Sigmoid colon (tissue), 7 donors: ENCODE measurements around the gene NOL9. TPM values are rescaled to one million over a fixed set of nuclear protein-coding genes. Genes with fewer than 3 reads are reported as not detected.

Experiments
- DNase-seq: peaks from one replicate; pipeline ENCODE4 v3.0.0-alpha.2; 2019
- H3K27ac ChIP-seq, 4 donors: fragments of 200-600 bp; sonication (generic); one replicate each; pipeline ENCODE4 v1.5.1; 2016 to 2019; ENCODE audit warnings: mild to moderate bottlenecking in 1 of 4
- H3K27me3 ChIP-seq, 3 donors: fragments of 200-600 bp; sonication (generic); one replicate each; pipeline ENCODE4 v1.5.1; 2019; ENCODE audit warnings: mild to moderate bottlenecking in 1 of 3
- H3K36me3 ChIP-seq, 4 donors: fragments of 200-600 bp; sonication (generic); one replicate each; pipeline ENCODE4 v1.5.1; 2016 to 2019
- H3K4me1 ChIP-seq, 4 donors: fragments of 200-600 bp; sonication (generic); one replicate each; pipeline ENCODE4 v1.5.1; 2017 to 2019
- H3K4me3 ChIP-seq, 4 donors: fragments of 200-600 bp; sonication (generic); one replicate each; pipeline ENCODE4 v1.5.1; 2017 to 2019; ENCODE audit warnings: mild to moderate bottlenecking in 2 of 4, moderate library complexity in 1 of 4
- H3K9me3 ChIP-seq, 4 donors: fragments of 200-600 bp in 3 of 4; sonication (generic) in 3 of 4; one replicate each; pipeline versions ENCODE4 v1.5.1 to v1.6.1; 2013 to 2019
- EP300 ChIP-seq, 4 donors: sonication (generic); formaldehyde crosslinking; IDR thresholded peaks; one replicate each; pipeline ENCODE4 v1.6.1; 2017; ENCODE audit warnings: antibody characterized with exemption in 4 of 4
- POLR2A ChIP-seq, 2 donors: fragments of 450-650 bp; IDR thresholded peaks; one replicate each; pipeline ENCODE4 v1.6.1; 2016; ENCODE audit warnings: antibody characterized with exemption in 2 of 2, mild to moderate bottlenecking in 2 of 2, moderate library complexity in 2 of 2
- POLR2AphosphoS5 ChIP-seq, 4 donors: sonication (generic); formaldehyde crosslinking; IDR thresholded peaks; one replicate each; pipeline ENCODE4 v1.6.1; 2017; ENCODE audit warnings: antibody characterized with exemption in 4 of 4
- WGBS, 2 donors: extraction: QIAGEN DNeasy Blood & Tissue Kit; methylation state at CpG; one replicate each; pipeline ENCODE4 v1.1.7; 2013; 5-methylcytosine and 5-hydroxymethylcytosine counted together
- intact Hi-C: fragments of 100-400 bp; cut with DNase I; formaldehyde crosslinking; loops from one replicate; pipeline ENCODE4 v1.15.1; 2023
- polyA plus RNA-seq, 3 donors: library from polyadenylated mRNA; stranded (reverse); fragments of 200-250 nt; gene quantifications; one replicate each; pipeline ENCODE4 v1.2.3, GENCODE V29; 2013
- total RNA-seq, 4 donors: library from RNA; depleted of rRNA; stranded (reverse); fragments of >200 nt; gene quantifications; one replicate each; pipeline ENCODE4 v1.1.0, GENCODE V29; 2016
- TF ChIP-seq, protein P1 (sequence below), 4 experiments: fragments of 450-650 bp in 3 of 4; fragments of 200-600 bp in 1 of 4; IDR thresholded peaks; one replicate each; pipeline ENCODE4 v1.5.1; 2016 to 2019; ENCODE audit warnings: antibody characterized with exemption in 4 of 4, mild to moderate bottlenecking in 3 of 4, moderate library complexity in 2 of 4
- donor health status: healthy with polysubstance abuse.
- donor health status: Bipolar disorder and iron deficiency.
- donor health status: healthy.

Gene NOL9
- total and polyA plus RNA-seq, 7 donors, result 1.2 to 29.6 (median 17.3) TPM

- Histone ChIP-seq H3K27ac (no peak overlapping the region), H3K4me1 (no peaks in the 10 kb centered on the region), H3K27me3 (no peaks in the 10 kb centered on the region), H3K36me3 (peaks cover 15 to 67% (median 29%) of the 10 kb centered on the region in 4 donors), H3K9me3 (no peaks in the 10 kb centered on the region), H3K4me3 (no peak overlapping the region)
- intact Hi-C loops, result no loop called here
- DNase-seq, result no peak
- 90 to 95% methylated on average over 8 of the region's 8 CpGs for WGBS, 2 donors
- TF ChIP-seq, protein P1, sequence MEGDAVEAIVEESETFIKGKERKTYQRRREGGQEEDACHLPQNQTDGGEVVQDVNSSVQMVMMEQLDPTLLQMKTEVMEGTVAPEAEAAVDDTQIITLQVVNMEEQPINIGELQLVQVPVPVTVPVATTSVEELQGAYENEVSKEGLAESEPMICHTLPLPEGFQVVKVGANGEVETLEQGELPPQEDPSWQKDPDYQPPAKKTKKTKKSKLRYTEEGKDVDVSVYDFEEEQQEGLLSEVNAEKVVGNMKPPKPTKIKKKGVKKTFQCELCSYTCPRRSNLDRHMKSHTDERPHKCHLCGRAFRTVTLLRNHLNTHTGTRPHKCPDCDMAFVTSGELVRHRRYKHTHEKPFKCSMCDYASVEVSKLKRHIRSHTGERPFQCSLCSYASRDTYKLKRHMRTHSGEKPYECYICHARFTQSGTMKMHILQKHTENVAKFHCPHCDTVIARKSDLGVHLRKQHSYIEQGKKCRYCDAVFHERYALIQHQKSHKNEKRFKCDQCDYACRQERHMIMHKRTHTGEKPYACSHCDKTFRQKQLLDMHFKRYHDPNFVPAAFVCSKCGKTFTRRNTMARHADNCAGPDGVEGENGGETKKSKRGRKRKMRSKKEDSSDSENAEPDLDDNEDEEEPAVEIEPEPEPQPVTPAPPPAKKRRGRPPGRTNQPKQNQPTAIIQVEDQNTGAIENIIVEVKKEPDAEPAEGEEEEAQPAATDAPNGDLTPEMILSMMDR (IDR thresholded peaks at IDR 0.05), result no peak
- no peak for TF ChIP-seq POLR2AphosphoS5 (IDR thresholded peaks at IDR 0.05)
- TF ChIP-seq POLR2A (IDR thresholded peaks at IDR 0.05), result no peak
- TF ChIP-seq EP300 (IDR thresholded peaks at IDR 0.05), result no peak
These were observed 20.0 kb downstream of the NOL9 start for GRCh38 chr1:6534248-6534822.

DNA sequence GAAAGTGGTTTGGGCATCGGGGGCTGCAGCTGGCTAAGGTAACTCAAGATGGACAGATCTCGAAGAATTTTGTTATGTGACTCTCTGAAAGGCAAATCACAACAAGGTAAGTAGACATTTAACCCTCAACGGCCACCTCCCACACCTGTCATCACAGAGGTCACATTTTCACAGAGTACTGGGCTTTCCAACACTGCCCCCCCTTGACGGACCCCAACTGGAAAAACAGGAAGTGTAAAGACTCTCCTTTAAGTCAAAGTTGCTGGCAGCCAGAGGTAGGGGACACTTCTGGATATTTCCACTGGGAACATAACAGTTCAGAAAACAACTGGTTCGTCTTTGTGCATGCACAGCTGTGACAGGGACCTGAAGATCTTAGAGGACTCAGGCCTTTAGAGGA is 22.3 kb downstream of the NOL9 start:
- H3K27ac ChIP-seq, result no peak overlapping the region
- H3K36me3 ChIP-seq, result peaks cover 15 to 84% (median 42%) of the 10 kb centered on the region in 4 donors
- DNase-seq, result no peak
- intact Hi-C loops, result no loop called here
- no peaks in the 10 kb centered on the region for H3K27me3 ChIP-seq
- H3K9me3 ChIP-seq, result no peaks in the 10 kb centered on the region
- 89 to 91% methylated on average over 5 of the region's 5 CpGs for WGBS, 2 donors
- no peak overlapping the region for H3K4me3 ChIP-seq
- no peak for TF ChIP-seq EP300 (IDR thresholded peaks at IDR 0.05)
- no peak for TF ChIP-seq POLR2A (IDR thresholded peaks at IDR 0.05)
- TF ChIP-seq POLR2AphosphoS5 (IDR thresholded peaks at IDR 0.05), result no peak
- TF ChIP-seq, protein P1 (IDR thresholded peaks at IDR 0.05), result no peak
- no peaks in the 10 kb centered on the region for H3K4me1 ChIP-seq

- Histone ChIP-seq H3K36me3 (peaks cover 17 to 89% (median 52%) of the 10 kb centered on the region in 4 donors), H3K27ac (no peak overlapping the region), H3K9me3 (no peaks in the 10 kb centered on the region), H3K4me1 (no peaks in the 10 kb centered on the region), H3K4me3 (no peak overlapping the region), H3K27me3 (no peaks in the 10 kb centered on the region)
- TF ChIP-seq EP300 (IDR thresholded peaks at IDR 0.05) (no peak), POLR2AphosphoS5 (IDR thresholded peaks at IDR 0.05) (no peak), POLR2A (IDR thresholded peaks at IDR 0.05) (no peak)
- TF ChIP-seq, protein P1 (IDR thresholded peaks at IDR 0.05), result no peak
- intact Hi-C loops, result no loop called here
- WGBS, 2 donors, result 96 to 97% methylated on average over 13 of the region's 13 CpGs
- no peak for DNase-seq
These were observed 23.7 kb downstream of the NOL9 start for GRCh38 chr1:6530504-6531160.

DNA sequence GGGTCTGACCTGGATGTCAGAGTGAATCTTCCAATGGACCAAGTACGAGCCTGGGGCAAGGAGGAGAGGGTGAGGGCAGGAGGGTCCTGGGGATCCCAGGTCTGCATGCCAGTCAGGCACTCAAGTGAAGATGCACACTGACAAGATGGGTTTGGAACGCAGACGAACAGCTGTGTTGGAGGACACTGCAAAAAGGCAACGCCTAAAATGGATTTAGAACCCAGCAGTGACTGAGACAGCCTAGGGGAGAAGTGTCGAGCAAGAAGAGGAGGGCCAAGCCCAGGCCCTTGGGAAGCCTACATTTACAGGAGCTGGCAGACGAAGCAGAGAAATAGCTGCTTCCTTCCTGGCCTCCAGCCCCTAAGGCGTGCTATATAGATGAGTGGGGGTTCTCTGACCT is 25.8 kb downstream of the NOL9 start:
- Histone ChIP-seq H3K4me3 (no peak overlapping the region), H3K4me1 (no peaks in the 10 kb centered on the region), H3K9me3 (no peaks in the 10 kb centered on the region), H3K27ac (no peak overlapping the region), H3K36me3 (peaks cover 16 to 97% (median 57%) of the 10 kb centered on the region in 4 donors), H3K27me3 (no peaks in the 10 kb centered on the region)
- intact Hi-C loops, result no loop called here
- 88 to 91% methylated on average over 7 of the region's 7 CpGs for WGBS, 2 donors
- DNase-seq, result no peak
- TF ChIP-seq POLR2AphosphoS5 (IDR thresholded peaks at IDR 0.05) (no peak), EP300 (IDR thresholded peaks at IDR 0.05) (no peak)
- TF ChIP-seq, protein P1 (IDR thresholded peaks at IDR 0.05), result no peak
